IMR-90 (cell line): Measurements from ENCODE around the gene TASP1. TPM values are rescaled to one million over a fixed set of nuclear protein-coding genes. Genes with fewer than 3 reads are reported as not detected.

Experiments
- ATAC-seq: fragments of 200-7000 bp; cut with Tn5 transposase; 2 replicates; pipeline ENCODE4 v1.9.1; 2020; ENCODE audit warnings: low read depth, mild to moderate bottlenecking, moderate library complexity
- BruUV-seq: library from RNA; stranded (reverse); fragments of 400-500 nt; replicated peaks from 2 replicates; lab custom pipeline; 2021; lab: Mats Ljungman, UMichigan
- CTCF ChIA-PET: fragments of 300-600 bp; formaldehyde crosslinking; extraction: SDS; loops from one replicate; lab custom pipeline; 2021; ENCODE audit warnings: antibody characterized with exemption; lab: Yijun Ruan, JAX
- POLR2A ChIA-PET: fragments of 300-600 bp; sonication (Branson Sonifier 250); formaldehyde crosslinking; loops from one replicate; lab custom pipeline; 2022; ENCODE audit warnings: antibody characterized with exemption; ENCODE audit not compliant: unreplicated experiment; lab: Charles Lee
- DNase-seq: peaks from one replicate; pipeline ENCODE4 v3.0.0; 2013
- H2AFZ ChIP-seq: replicated peaks from 2 replicates; pipeline ENCODE3; 2013; ENCODE audit warnings: low read length, mild to moderate bottlenecking; ENCODE audit not compliant: poor library complexity
- H2AK5ac ChIP-seq: 2 replicates; pipeline ENCODE4 v1.6.1; 2013; ENCODE audit warnings: low read depth, low read length, inconsistent platforms
- H2AK9ac ChIP-seq: replicated peaks from 2 replicates; pipeline ENCODE3; 2013; ENCODE audit warnings: mild to moderate bottlenecking, low read depth, low read length, moderate library complexity; ENCODE audit not compliant: poor library complexity
- H2BK120ac ChIP-seq: 2 replicates; pipeline ENCODE4 v1.6.1; 2013; ENCODE audit warnings: low read depth, low read length, inconsistent platforms
- H2BK15ac ChIP-seq: 3 replicates; pipeline ENCODE4 v1.6.1; 2013; ENCODE audit warnings: low read depth, low read length, inconsistent platforms
- H2BK20ac ChIP-seq: 2 replicates; pipeline ENCODE4 v1.6.1; 2013; ENCODE audit warnings: low read depth, mild to moderate bottlenecking, inconsistent platforms, low read length, moderate library complexity
- H2BK5ac ChIP-seq: 2 replicates; pipeline ENCODE4 v1.6.1; 2013; ENCODE audit warnings: mild to moderate bottlenecking, low read depth, low read length, inconsistent platforms; ENCODE audit not compliant: poor library complexity, severe bottlenecking
- H3K14ac ChIP-seq: replicated peaks from 2 replicates; pipeline ENCODE4 v1.6.1; 2013; ENCODE audit warnings: low read depth, low read length, inconsistent platforms
- H3K18ac ChIP-seq: 2 replicates; pipeline ENCODE4 v1.6.1; 2013; ENCODE audit warnings: low read depth, low read length, control low read depth
- H3K23ac ChIP-seq: 2 replicates; pipeline ENCODE4 v1.6.1; 2013; ENCODE audit warnings: low read depth, low read length, inconsistent platforms
- H3K27ac ChIP-seq: 2 replicates; pipeline ENCODE4 v1.5.1; 2013; ENCODE audit warnings: mild to moderate bottlenecking, control low read depth, low read length; ENCODE audit not compliant: insufficient read depth
- H3K27me3 ChIP-seq: 2 replicates; pipeline ENCODE4 v1.6.1; 2013; ENCODE audit warnings: low read length; ENCODE audit not compliant: control insufficient read depth, insufficient read depth
- H3K36me3 ChIP-seq: 2 replicates; pipeline ENCODE4 v1.6.1; 2013; ENCODE audit warnings: low read length, mixed read lengths; ENCODE audit not compliant: control insufficient read depth, insufficient read depth
- H3K4ac ChIP-seq: 2 replicates; pipeline ENCODE4 v1.6.1; 2013; ENCODE audit warnings: low read depth, low read length, inconsistent platforms
- H3K4me1 ChIP-seq: 2 replicates; pipeline ENCODE4 v1.6.1; 2013; ENCODE audit warnings: low read length, mixed read lengths; ENCODE audit not compliant: control insufficient read depth, insufficient read depth
- H3K4me2 ChIP-seq: 2 replicates; pipeline ENCODE4 v1.6.1; 2013; ENCODE audit warnings: low read depth, mild to moderate bottlenecking, control low read depth, low read length, moderate library complexity
- H3K4me3 ChIP-seq: 2 replicates; pipeline ENCODE4 v1.5.1; 2013; ENCODE audit warnings: low read depth, mild to moderate bottlenecking, control low read depth, low read length, moderate library complexity; ENCODE audit not compliant: insufficient read depth
- H3K56ac ChIP-seq: 2 replicates; pipeline ENCODE4 v1.6.1; 2013; ENCODE audit warnings: low read length, inconsistent platforms; ENCODE audit not compliant: insufficient read depth; ENCODE audit errors: extremely low read depth
- H3K79me1 ChIP-seq, 2 experiments: 2 replicates each; pipeline ENCODE4 v1.6.1; 2013; ENCODE audit warnings: low read length in 2 of 2, inconsistent platforms in 1 of 2, low read depth in 1 of 2
- H3K9ac ChIP-seq: 2 replicates; pipeline ENCODE4 v1.6.1; 2013; ENCODE audit warnings: low read depth, low read length, control low read depth
- H3K9me1 ChIP-seq: 2 replicates; pipeline ENCODE4 v1.6.1; 2013; ENCODE audit warnings: low read length, inconsistent platforms; ENCODE audit not compliant: insufficient read depth
- H3K9me3 ChIP-seq: 2 replicates; pipeline ENCODE4 v1.6.1; 2013; ENCODE audit warnings: low read length; ENCODE audit not compliant: control insufficient read depth, insufficient read depth
- H4K20me1 ChIP-seq: 2 replicates; pipeline ENCODE4 v1.6.1; 2013; ENCODE audit warnings: low read length, inconsistent platforms; ENCODE audit not compliant: insufficient read depth
- H4K5ac ChIP-seq: 2 replicates; pipeline ENCODE4 v1.6.1; 2013; ENCODE audit warnings: mild to moderate bottlenecking, low read depth, low read length, control low read depth
- H4K8ac ChIP-seq, 2 experiments: 2 replicates each; pipeline ENCODE4 v1.6.1; 2013; ENCODE audit warnings: low read depth in 2 of 2, low read length in 2 of 2, control low read depth in 1 of 2, inconsistent platforms in 1 of 2
- H4K91ac ChIP-seq: 2 replicates; pipeline ENCODE4 v1.6.1; 2013; ENCODE audit warnings: low read depth, low read length, inconsistent platforms; ENCODE audit not compliant: insufficient read depth
- CEBPB ChIP-seq: IDR thresholded peaks from 2 replicates; pipeline ENCODE4 v1.6.1; 2012; ENCODE audit warnings: low read depth, low read length, improper control_type of control experiment
- FOS ChIP-seq: fragments of 150-350 bp; IDR thresholded peaks from 2 replicates; pipeline ENCODE4 v1.6.1; 2016; ENCODE audit warnings: low read depth, low read length
- WGBS, 2 experiments: methylation state at CpG; one replicate each; pipeline versions ENCODE4 v1.1.5 to v1.1.7; 2013; ENCODE audit warnings: missing lambda C conversion rate in 2 of 2; ENCODE audit not compliant: insufficient read length in 1 of 2; ENCODE audit errors: extremely low coverage in 2 of 2; 5-methylcytosine and 5-hydroxymethylcytosine counted together
- dilution Hi-C: fragments of 300-500 bp; cut with HindIII; formaldehyde crosslinking; loops from one replicate; pipeline ENCODE4 v1.14.3; 2018; ENCODE audit warnings: low sequenced_read_pairs; ENCODE audit not compliant: unreplicated experiment
- in situ Hi-C: fragments of 300-500 bp; cut with MboI; formaldehyde crosslinking; loops from 3 replicates; pipeline ENCODE4 v1.14.3; 2019; ENCODE audit warnings: low sequenced_read_pairs, inconsistent platforms, mixed read lengths
- intact Hi-C: fragments of 100-400 bp; cut with micrococcal nuclease; formaldehyde crosslinking; loops from 2 replicates; pipeline ENCODE4 v1.10.0; 2022
- polyA plus RNA-seq, 3 experiments: library from polyadenylated mRNA; depleted of rRNA; stranded (reverse); fragments of >200 nt; gene quantifications; 2 replicates each; pipeline ENCODE4 v1.2.3, GENCODE V29; 2012; ENCODE audit warnings: low replicate concordance in 1 of 3
- total RNA-seq: library from RNA; depleted of rRNA; stranded (reverse); fragments of >200 nt; gene quantifications from 2 replicates; pipeline ENCODE4 v1.2.3, GENCODE V29; 2012
- TF ChIP-seq, protein P1 (sequence below): fragments of 150-350 bp; IDR thresholded peaks from 2 replicates; pipeline ENCODE4 v1.6.1; 2017; ENCODE audit warnings: mild to moderate bottlenecking, antibody characterized with exemption, low read length, low read depth

Gene TASP1
- total and polyA plus RNA-seq, 2 of the 4 experiments (the other 2 are of a cell fraction) = 3.9 to 7.9 TPM

DNA sequence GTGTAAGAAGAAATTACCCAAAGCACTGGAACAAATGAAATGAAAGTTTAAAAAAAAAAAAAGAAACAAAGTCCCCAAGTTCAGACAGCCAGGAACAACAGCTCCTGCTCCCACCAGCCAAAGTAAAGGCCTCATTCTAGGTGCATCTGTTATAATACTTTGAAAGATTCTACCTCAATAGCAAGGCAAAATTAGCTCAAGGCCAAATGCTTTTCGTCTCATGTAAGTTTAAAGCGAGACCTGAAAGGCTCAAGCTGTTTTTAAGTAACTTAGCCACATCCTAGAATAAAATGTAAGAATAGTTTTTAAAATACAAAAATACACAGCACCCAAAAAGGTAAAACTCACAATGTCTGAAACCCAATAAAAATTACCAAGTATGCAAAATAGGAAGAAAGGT, 64.7 kb downstream of the TASP1 start:
- Histone ChIP-seq H2BK120ac (no peak overlapping the region), H3K4me1 (no peaks in the 10 kb centered on the region), H2BK20ac (no peak overlapping the region), H3K27ac (no peak overlapping the region), H3K4ac (no peak overlapping the region), H2AFZ (no peak overlapping the region), H2AK5ac (no peak overlapping the region), H4K20me1 (no peaks in the 10 kb centered on the region), H2AK9ac (no peak overlapping the region), H2BK15ac (no peak overlapping the region), H3K23ac (no peak overlapping the region), H3K4me3 (no peak overlapping the region), H3K4me2 (no peak overlapping the region), H3K56ac (no peak overlapping the region), H2BK5ac (no peak overlapping the region), H3K9ac (no peak overlapping the region), H3K9me3 (no peaks in the 10 kb centered on the region), H3K36me3 (0 out of 2 replicates have a peak, but pooled peaks cover 2% of the 10 kb centered on the region), H3K9me1 (no peaks in the 10 kb centered on the region), H3K27me3 (no peaks in the 10 kb centered on the region), H3K14ac (no peak overlapping the region), H3K18ac (no peak overlapping the region), H4K5ac (no peak overlapping the region), H3K79me1 (no peaks in the 10 kb centered on the region), H4K8ac (no peak overlapping the region), H4K91ac (no peak overlapping the region)
- intact Hi-C loops (no loop called here), dilution Hi-C loops (no loop called here), in situ Hi-C loops (no loop called here)
- TF ChIP-seq FOS (no peak), CEBPB (no peak)
- TF ChIP-seq, protein P1, sequence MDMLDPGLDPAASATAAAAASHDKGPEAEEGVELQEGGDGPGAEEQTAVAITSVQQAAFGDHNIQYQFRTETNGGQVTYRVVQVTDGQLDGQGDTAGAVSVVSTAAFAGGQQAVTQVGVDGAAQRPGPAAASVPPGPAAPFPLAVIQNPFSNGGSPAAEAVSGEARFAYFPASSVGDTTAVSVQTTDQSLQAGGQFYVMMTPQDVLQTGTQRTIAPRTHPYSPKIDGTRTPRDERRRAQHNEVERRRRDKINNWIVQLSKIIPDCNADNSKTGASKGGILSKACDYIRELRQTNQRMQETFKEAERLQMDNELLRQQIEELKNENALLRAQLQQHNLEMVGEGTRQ = no peak
- WGBS, 2 experiments = no CpG with 5 or more reads among the region's 2 CpGs
- no TSS peak for BruUV-seq
- DNase-seq (no peak), ATAC-seq (no peak)
- ChIA-PET POLR2A (interaction anchor here (0.7 kb wide), 1 partner anchor 12 kb away, joined by 9 read pairs; no protein-coding TSS in a partner anchor), CTCF (interaction anchor here (0.5 kb wide), 1 partner anchor 60 kb away, joined by 4 read pairs; no protein-coding TSS in a partner anchor)
